SK-N-SH treated with all-trans-retinoic acid at 6 μM for 48 hours (cell line): ENCODE results near the gene LMTK2.

Experiments
- ARNTL ChIP-seq: fragments of 450-650 bp; formaldehyde crosslinking; IDR thresholded peaks from 2 replicates; pipeline ENCODE4 v1.5.0; 2020; ENCODE audit warnings: low read depth, mild to moderate bottlenecking, moderate library complexity, borderline replicate concordance
- CREB5 ChIP-seq: fragments of 250-450 bp; sonication (Bioruptor Pico); IDR thresholded peaks from 2 replicates; pipeline ENCODE4 v1.5.1; 2020; ENCODE audit warnings: low read depth, mild to moderate bottlenecking, moderate library complexity
- CSDC2 ChIP-seq: fragments of 250-450 bp; sonication (Bioruptor Pico); IDR thresholded peaks from 2 replicates; pipeline ENCODE4 v1.5.0; 2020; ENCODE audit warnings: mild to moderate bottlenecking, moderate library complexity
- CSRNP3 ChIP-seq: fragments of 250-450 bp; sonication (Bioruptor Pico); IDR thresholded peaks from 2 replicates; pipeline ENCODE4 v1.5.1; 2021; ENCODE audit warnings: mild to moderate bottlenecking, moderate library complexity
- GLIS3 ChIP-seq: fragments of 250-450 bp; sonication (Bioruptor Pico); IDR thresholded peaks from 2 replicates; pipeline ENCODE4 v1.5.0; 2020; ENCODE audit warnings: mild to moderate bottlenecking, moderate library complexity
- PATZ1 ChIP-seq: fragments of 250-450 bp; sonication (Bioruptor Pico); IDR thresholded peaks from 2 replicates; pipeline ENCODE4 v1.8.0; 2020; ENCODE audit warnings: mild to moderate bottlenecking, moderate library complexity, borderline replicate concordance
- RARB ChIP-seq: fragments of 250-450 bp; sonication (Bioruptor Pico); IDR thresholded peaks from 2 replicates; pipeline ENCODE4 v1.8.0; 2021; ENCODE audit warnings: mild to moderate bottlenecking, moderate library complexity
- ZFP3 ChIP-seq: fragments of 250-450 bp; sonication (Bioruptor Pico); IDR thresholded peaks from 2 replicates; pipeline ENCODE4 v1.5.0; 2020; ENCODE audit warnings: mild to moderate bottlenecking, moderate library complexity
- ZFP30 ChIP-seq: fragments of 450-650 bp; formaldehyde crosslinking; IDR thresholded peaks from 2 replicates; pipeline ENCODE4 v1.5.0; 2022; ENCODE audit warnings: mild to moderate bottlenecking, moderate library complexity
- ZNF565 ChIP-seq: fragments of 450-650 bp; formaldehyde crosslinking; conservative IDR thresholded peaks from 2 replicates; pipeline ENCODE4 v1.5.0; 2020; ENCODE audit warnings: low read depth, mild to moderate bottlenecking, moderate library complexity
- ZNF70 ChIP-seq: fragments of 450-650 bp; formaldehyde crosslinking; IDR thresholded peaks from 2 replicates; pipeline ENCODE4 v1.5.0; 2020; ENCODE audit warnings: mild to moderate bottlenecking, moderate library complexity
- ZNF8 ChIP-seq: fragments of 450-650 bp; formaldehyde crosslinking; IDR thresholded peaks from 2 replicates; pipeline ENCODE4 v1.5.0; 2020; ENCODE audit warnings: mild to moderate bottlenecking, moderate library complexity

GRCh38 chr7:98251231-98251600 is 144.6 kb downstream of the LMTK2 start:
- TF ChIP-seq ARNTL (no peak), PATZ1 (no peak), RARB (CRISPR knock-in tag) (no peak), ZFP30 (CRISPR knock-in tag) (no peak), ZNF70 (CRISPR knock-in tag) (no peak), GLIS3 (no peak), ZFP3 (no peak), CSRNP3 (no peak), CSDC2 (no peak), CREB5 (no peak), ZNF565 (CRISPR knock-in tag) (no peak), ZNF8 (CRISPR knock-in tag) (no peak)
